PC-3 (cell line): Measurements from ENCODE around the gene SLC38A4. TPM values are rescaled to one million over a fixed set of nuclear protein-coding genes. Genes with fewer than 3 reads are reported as not detected.

Experiments
- ATAC-seq: fragments of 200-7000 bp; cut with Tn5 transposase; 2 replicates; pipeline ENCODE4 v1.9.1; 2020; ENCODE audit warnings: mild to moderate bottlenecking, moderate library complexity
- BruUV-seq: library from RNA; stranded (reverse); fragments of 400-500 nt; replicated peaks from 2 replicates; lab custom pipeline; 2021; lab: Mats Ljungman, UMichigan
- CTCF ChIA-PET: fragments of 300-600 bp; sonication (Branson Sonifier 250); formaldehyde crosslinking; loops from one replicate; lab custom pipeline; 2022; ENCODE audit warnings: antibody characterized with exemption; lab: Charles Lee
- POLR2A ChIA-PET: fragments of 300-600 bp; sonication (Branson Sonifier 250); formaldehyde crosslinking; loops from one replicate; lab custom pipeline; 2022; ENCODE audit warnings: antibody characterized with exemption; ENCODE audit not compliant: unreplicated experiment; lab: Charles Lee
- DNase-seq: peaks from one replicate; pipeline ENCODE4 v3.0.0-alpha.2; 2015
- H2AFZ ChIP-seq: fragments of 300-600 bp; sonication (generic); 2 replicates; pipeline ENCODE4 v1.6.0; 2016; ENCODE audit warnings: antibody characterized with exemption, low read length
- H3F3A ChIP-seq: fragments of 300-600 bp; sonication (generic); one replicate; pipeline ENCODE4 v1.6.0; 2017; ENCODE audit warnings: antibody characterized with exemption, low read length, control low read depth, mild to moderate bottlenecking; ENCODE audit not compliant: unreplicated experiment
- H3K27ac ChIP-seq: fragments of 300-600 bp; sonication (generic); 2 replicates; pipeline ENCODE4 v1.5.1; 2016; ENCODE audit warnings: mild to moderate bottlenecking, low read length
- H3K27me3 ChIP-seq: fragments of 300-600 bp; sonication (generic); 2 replicates; pipeline ENCODE4 v1.6.1; 2016; ENCODE audit warnings: low read length, mixed read lengths
- H3K36me3 ChIP-seq: fragments of 300-600 bp; sonication (generic); 2 replicates; pipeline ENCODE4 v1.6.1; 2016; ENCODE audit warnings: low read depth, mixed run types, low read length, mixed read lengths
- H3K4me1 ChIP-seq: fragments of 300-600 bp; sonication (generic); 2 replicates; pipeline ENCODE4 v1.5.1; 2016; ENCODE audit warnings: low read length; ENCODE audit not compliant: insufficient read depth
- H3K4me2 ChIP-seq: fragments of 300-600 bp; sonication (generic); 2 replicates; pipeline ENCODE4 v1.6.0; 2016; ENCODE audit warnings: low read length
- H3K4me3 ChIP-seq: fragments of 300-600 bp; sonication (generic); 2 replicates; pipeline ENCODE4 v1.5.1; 2016; ENCODE audit warnings: mild to moderate bottlenecking, low read length, mixed read lengths
- H3K79me2 ChIP-seq: fragments of 300-600 bp; sonication (generic); 2 replicates; pipeline ENCODE4 v1.6.1; 2017; ENCODE audit warnings: low read length, mixed read lengths
- H3K9ac ChIP-seq: fragments of 300-600 bp; sonication (generic); 2 replicates; pipeline ENCODE4 v1.6.0; 2016; ENCODE audit warnings: mild to moderate bottlenecking, low read length
- H3K9me2 ChIP-seq: fragments of 300-600 bp; sonication (generic); replicated peaks from 2 replicates; pipeline ENCODE4 v1.6.1; 2016; ENCODE audit warnings: mixed run types, low read length, mixed read lengths
- H3K9me3 ChIP-seq: fragments of 300-600 bp; sonication (generic); 2 replicates; pipeline ENCODE4 v1.6.1; 2016; ENCODE audit warnings: low read length, mixed read lengths
- H4K20me1 ChIP-seq: fragments of 300-600 bp; sonication (generic); 2 replicates; pipeline ENCODE4 v1.6.1; 2016; ENCODE audit warnings: low read length, mixed read lengths
- CTCF ChIP-seq: fragments of 300-600 bp; sonication (generic); conservative IDR thresholded peaks from 2 replicates; pipeline ENCODE4 v1.5.1; 2017; ENCODE audit warnings: antibody characterized with exemption, low read depth, mild to moderate bottlenecking, low read length
- EZH2 ChIP-seq: fragments of 300-600 bp; sonication (generic); IDR thresholded peaks from one replicate; pipeline ENCODE4 v1.6.1; 2017; ENCODE audit warnings: antibody characterized with exemption, mild to moderate bottlenecking, low read length; ENCODE audit not compliant: unreplicated experiment
- EZH2phosphoT487 ChIP-seq: fragments of 300-600 bp; sonication (generic); IDR thresholded peaks from 2 replicates; pipeline ENCODE4 v1.6.1; 2018; ENCODE audit warnings: mild to moderate bottlenecking, antibody characterized with exemption, low read length, borderline replicate concordance
- intact Hi-C: fragments of 100-400 bp; cut with micrococcal nuclease; formaldehyde crosslinking; loops from 2 replicates; pipeline ENCODE4 v1.9.0; 2023
- total RNA-seq: library from RNA; depleted of rRNA; stranded (reverse); fragments of >200 nt; gene quantifications from 2 replicates; pipeline ENCODE4 v1.2.3, GENCODE V29; 2014

SLC38A4 gene
- total RNA-seq, 1 experiment from 2014 or later: not detected

GRCh38 chr12:46773586-46774321 is 52.0 kb downstream of the SLC38A4 start:
- ChIA-PET CTCF (no interaction called here), POLR2A (interaction anchor here (0.6 kb wide), 2 partner anchors 12 to 589 kb away, joined by 5 to 13 read pairs; no protein-coding TSS in a partner anchor)
- no peaks in the 10 kb centered on the region for H3K36me3 ChIP-seq
- intact Hi-C loops: loop anchor here (5.0 kb wide), 1 partner anchor 96 kb away; no protein-coding TSS in a partner anchor
- H3K79me2 ChIP-seq: no peaks in the 10 kb centered on the region
- H3F3A ChIP-seq: no peaks in the 10 kb centered on the region
- peak overlapping the region; percentile 20; the same call in 1 of the 2 replicates for H2AFZ ChIP-seq
- peaks cover 38% of the 10 kb centered on the region for H3K4me1 ChIP-seq
- no TSS peak for BruUV-seq
- no peak overlapping the region for H3K4me3 ChIP-seq
- H4K20me1 ChIP-seq: no peaks in the 10 kb centered on the region
- no peaks in the 10 kb centered on the region for H3K27me3 ChIP-seq
- no peak overlapping the region for H3K27ac ChIP-seq
- TF ChIP-seq CTCF (no peak), EZH2 (no peak), EZH2phosphoT487 (no peak)
- ATAC-seq (peak; percentile 72), DNase-seq (peak; percentile 65)
- no peak overlapping the region for H3K9ac ChIP-seq
- H3K4me2 ChIP-seq: peak overlapping the region; percentile 46
- no peaks in the 10 kb centered on the region for H3K9me3 ChIP-seq
- no peaks in the 10 kb centered on the region for H3K9me2 ChIP-seq

DNA sequence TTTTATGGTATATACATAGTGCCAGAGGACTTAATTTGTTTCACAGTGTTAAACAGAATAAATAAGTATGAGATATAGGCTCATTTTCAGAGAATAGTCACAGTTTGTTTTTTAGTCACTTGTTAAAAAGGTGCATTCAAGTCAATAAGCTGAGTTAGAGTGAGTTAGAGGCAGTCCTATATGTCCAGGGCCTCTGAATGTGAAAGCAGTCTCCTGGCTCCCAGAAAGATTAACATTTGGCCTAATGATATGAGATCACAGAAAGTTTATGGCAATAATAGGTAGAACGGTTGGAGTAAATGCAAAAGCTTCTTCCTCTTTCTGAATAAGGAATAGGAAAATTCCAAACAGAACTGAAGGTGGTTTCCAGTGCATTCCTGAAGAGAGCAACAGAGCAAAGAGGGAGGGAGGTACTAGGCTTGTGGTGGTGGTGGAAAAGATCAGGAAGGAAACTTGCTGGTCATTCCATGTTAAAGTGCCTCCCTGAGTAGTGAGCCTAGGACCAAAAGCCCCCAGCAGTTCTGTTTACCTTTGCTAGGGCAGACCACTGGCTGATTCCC is 54.4 kb downstream of the SLC38A4 start:
- no peak for DNase-seq

More for the DNA sequence above, 54.4 kb downstream of the SLC38A4 start:
- Histone ChIP-seq H3K4me1 (peaks cover 38% of the 10 kb centered on the region), H3K4me2 (0 out of 2 replicates have a peak overlapping the region, but pooled peaks have one; percentile 68), H3K4me3 (no peak overlapping the region), H4K20me1 (no peaks in the 10 kb centered on the region), H3F3A (no peaks in the 10 kb centered on the region), H3K9me2 (no peaks in the 10 kb centered on the region), H3K27me3 (no peaks in the 10 kb centered on the region), H3K9me3 (no peaks in the 10 kb centered on the region), H3K9ac (no peak overlapping the region), H3K36me3 (no peaks in the 10 kb centered on the region), H3K27ac (no peak overlapping the region), H3K79me2 (no peaks in the 10 kb centered on the region), H2AFZ (no peak overlapping the region)
- no peak for ATAC-seq
- POLR2A ChIA-PET: no interaction called here
- no TSS peak for BruUV-seq
- CTCF ChIA-PET: interaction anchor here (0.6 kb wide), 1 partner anchor 450 kb away, joined by 14 read pairs; no protein-coding TSS in a partner anchor
- intact Hi-C loops: loop anchor here (5.0 kb wide), 1 partner anchor 94 kb away; no protein-coding TSS in a partner anchor
- no peak for TF ChIP-seq EZH2
- no peak for TF ChIP-seq CTCF
- no peak for TF ChIP-seq EZH2phosphoT487
